GM18517 (cell line): ENCODE measurements around the gene SPRYD3.
"Not testable (repeated sequence)": the region's sequence is repeated elsewhere in the genome, so short reads cannot be mapped to it uniquely, and the experiment has no call there.

Source experiments
- ATAC-seq: cut with Tn5 transposase; IDR thresholded peaks from one replicate; pipeline ENCODE4 v1.9.1; 2021; ENCODE audit warnings: mild to moderate bottlenecking, moderate library complexity; ENCODE audit not compliant: unreplicated experiment

Gene SPRYD3

DNA sequence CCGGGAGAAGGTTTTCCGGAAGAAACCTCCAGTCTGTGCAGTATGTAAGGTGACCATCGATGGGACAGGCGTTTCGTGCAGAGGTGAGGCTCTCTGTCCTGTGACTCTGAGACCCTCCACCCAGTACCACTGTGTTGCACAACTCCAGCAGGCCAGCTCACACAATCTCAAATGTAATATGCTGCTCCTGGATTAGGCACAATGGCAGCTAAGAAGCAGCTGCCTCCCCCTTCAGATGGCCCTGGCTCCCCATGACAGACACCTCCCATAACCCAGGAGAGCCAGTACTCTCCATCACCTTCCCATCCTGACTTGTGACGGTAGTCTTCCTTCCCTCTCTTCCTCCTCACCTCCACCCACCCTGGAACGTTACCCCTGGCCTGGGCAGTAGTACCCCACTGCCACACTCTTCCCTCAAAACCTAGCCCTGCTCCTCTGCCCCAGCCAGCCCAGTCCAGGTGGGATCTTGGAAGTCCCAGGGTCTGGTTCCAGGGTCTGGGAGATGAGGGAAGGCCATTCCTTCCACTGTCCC is 27.2 kb downstream of the SPRYD3 start:
- ATAC-seq: no peak

DNA sequence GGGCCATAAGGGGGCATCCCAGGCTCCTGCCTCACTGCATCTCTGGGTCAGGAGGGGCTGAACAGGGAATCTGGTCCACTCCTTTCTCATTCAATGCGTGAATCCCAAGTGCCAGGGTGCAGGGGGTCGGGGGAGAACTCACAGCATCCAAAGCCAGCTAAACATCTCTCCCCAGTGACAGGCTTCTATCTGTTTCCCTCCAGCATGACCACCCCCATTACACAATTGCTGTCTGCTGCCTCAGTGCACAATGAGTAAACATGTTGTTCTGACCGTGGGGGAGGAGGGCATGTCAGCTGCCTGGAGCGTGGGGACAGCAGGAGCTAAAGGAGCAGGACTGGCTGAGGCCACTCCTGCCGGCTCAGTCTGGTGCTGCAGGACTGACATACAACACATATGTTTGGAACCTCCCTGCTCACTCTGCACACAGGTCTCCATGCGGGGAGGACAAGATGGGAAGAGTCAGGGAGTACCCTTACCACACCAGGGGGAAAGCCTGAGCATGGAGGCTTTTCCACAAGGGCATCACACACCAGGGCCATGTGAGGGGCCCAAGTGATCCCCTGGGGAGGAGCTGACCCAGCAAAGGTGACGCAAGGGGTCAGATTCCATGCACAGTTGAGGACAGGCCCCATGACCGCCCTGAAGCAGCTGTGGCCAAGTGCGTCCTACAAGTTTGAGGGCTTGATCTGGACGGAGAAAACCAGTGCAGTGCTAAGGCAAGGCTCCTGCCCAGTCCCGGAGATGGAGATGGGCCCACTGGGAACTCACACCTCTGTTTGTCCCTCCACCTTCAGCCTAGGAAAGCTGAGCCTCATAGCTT is 27.9 kb downstream of the SPRYD3 start:
- ATAC-seq: no peak

DNA sequence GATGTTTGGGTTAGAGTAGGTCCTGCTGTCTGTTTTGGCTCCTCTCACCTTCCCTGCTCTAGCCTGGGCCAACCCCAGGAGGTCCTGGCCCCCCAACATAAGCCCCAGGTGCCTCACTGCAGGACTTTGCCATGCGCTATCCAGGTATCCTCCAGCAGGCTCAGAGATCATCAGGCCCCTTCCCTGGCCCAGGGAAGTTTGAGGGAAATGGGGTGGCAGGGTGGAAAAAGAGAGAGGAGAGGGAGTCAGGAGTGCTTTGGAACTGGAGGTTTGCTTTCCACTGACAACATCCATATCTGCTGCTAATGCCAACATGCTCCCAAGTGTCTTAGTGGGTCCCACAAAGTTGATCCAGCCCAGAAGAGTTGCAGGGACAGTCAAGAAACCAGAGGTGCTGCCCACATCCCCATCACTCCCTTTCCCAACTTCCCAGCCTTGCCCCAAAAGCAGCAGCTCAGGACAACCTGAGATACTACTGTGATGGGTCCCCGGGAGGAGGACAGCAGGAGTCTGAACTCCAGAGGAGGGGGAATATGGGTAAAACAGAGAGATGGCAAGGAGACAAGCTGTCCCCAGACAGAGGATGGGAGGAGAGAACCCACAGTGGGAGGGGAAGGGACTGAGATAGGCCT is 28.6 kb downstream of the SPRYD3 start:
- no peak for ATAC-seq

DNA sequence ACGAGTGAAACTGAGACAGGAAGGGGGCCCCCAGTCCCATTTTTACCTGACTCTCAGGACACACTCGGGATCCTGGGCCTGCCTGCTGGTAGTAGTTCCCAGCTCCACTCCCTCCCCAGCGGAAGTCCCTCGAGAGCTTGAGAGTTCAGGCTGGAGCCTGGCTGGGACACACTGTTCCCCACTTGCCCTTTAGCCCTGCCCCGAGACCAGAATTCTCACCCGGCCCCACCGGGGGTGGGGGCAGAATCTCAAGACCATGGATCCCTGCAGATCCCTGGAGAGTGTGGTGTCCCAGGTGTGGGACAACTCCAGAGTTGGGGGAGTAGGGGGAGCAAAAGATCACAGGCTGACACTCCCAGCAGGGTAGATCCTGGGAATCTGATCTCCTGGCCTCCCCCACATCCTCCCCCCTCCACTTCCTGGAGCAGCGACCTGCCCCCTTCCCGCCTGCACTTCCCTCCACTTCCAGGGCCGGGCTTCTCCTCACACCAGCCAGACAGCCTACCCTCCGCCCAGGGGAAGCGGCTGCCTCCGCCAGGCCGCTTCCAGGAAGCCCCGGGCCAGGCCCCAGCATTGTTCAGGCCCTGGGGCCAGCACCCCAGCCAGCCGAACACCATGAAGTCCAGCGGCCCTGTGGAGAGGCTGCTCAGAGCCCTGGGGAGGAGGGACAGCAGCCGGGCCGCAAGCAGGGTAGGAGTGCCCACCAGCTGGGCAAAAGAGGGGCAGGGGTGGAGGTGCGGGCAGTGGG is 29.4 kb downstream of the SPRYD3 start, which contains the start of gene TNS2:
TNS2 (plus strand) TSS at position 495 of the 748 bp plus-strand sequence; CDS start at position 616, 121 bp downstream.
- ATAC-seq: no peak

DNA sequence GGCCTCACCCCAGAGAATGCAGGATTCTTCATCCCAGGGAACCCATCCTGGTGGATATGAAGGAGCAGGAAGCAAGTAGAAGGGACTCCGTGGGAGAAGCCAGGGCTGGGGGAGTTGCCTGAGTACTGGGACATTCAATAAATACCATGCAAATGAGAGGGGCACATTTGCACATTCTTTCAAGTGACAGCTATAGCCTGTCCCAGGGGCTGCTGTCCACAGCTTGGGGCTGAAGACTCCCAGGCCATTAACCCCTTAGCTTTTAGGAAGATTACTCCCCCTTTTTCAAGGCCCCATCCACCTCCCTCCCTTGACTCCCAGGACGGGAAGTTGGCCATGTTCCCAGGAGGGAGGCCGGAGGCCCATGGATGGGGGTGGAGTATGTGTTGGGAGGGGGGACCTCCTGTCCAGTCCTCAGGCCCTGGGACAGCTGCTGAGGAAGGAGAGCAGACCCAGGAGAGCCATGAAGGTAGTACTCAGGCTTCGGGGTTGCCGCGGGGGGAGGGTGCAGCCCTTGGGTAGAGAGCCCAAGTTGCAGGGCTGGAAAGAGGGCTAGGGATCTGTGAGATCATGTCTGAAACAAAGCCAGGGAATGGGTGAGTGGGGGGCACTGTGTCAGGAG is 30.3 kb downstream of the SPRYD3 start:
- no peak for ATAC-seq

DNA sequence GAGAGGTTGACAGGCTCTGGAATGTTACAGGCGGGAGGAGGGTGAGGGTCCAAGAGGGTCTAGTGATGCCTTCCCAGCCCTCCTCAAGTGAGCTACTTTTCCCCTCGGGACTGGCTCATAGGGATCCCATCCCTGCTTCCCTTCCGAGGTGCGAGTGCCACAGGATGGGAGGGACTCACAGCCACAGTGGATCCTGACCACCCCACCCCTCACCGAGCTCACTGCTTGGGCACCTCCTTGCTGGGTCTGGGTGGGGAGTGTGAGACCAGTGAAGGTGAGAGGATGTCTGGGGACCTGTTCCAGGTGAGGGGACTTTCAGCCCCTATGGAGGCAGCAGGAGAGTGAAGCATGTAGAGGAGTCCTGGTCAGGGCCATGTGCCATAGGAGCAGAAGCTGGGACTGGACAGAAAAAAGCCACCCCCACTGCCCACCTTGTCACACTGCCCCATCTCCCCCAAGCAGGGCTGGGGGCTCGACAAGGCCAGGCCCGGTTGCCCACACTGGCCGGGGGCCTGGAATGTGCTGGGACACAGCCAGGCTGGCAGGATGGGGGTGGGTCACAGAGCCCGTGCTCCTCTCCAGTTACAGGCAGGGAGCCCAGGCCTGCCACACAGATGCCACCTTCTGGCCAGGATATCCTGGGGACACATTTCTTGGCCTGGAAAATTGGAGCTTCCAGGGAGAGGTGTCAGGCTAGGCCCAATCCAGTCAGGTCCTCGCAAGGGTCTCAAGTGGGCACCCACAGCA is 31.0 kb downstream of the SPRYD3 start:
- ATAC-seq: no peak

DNA sequence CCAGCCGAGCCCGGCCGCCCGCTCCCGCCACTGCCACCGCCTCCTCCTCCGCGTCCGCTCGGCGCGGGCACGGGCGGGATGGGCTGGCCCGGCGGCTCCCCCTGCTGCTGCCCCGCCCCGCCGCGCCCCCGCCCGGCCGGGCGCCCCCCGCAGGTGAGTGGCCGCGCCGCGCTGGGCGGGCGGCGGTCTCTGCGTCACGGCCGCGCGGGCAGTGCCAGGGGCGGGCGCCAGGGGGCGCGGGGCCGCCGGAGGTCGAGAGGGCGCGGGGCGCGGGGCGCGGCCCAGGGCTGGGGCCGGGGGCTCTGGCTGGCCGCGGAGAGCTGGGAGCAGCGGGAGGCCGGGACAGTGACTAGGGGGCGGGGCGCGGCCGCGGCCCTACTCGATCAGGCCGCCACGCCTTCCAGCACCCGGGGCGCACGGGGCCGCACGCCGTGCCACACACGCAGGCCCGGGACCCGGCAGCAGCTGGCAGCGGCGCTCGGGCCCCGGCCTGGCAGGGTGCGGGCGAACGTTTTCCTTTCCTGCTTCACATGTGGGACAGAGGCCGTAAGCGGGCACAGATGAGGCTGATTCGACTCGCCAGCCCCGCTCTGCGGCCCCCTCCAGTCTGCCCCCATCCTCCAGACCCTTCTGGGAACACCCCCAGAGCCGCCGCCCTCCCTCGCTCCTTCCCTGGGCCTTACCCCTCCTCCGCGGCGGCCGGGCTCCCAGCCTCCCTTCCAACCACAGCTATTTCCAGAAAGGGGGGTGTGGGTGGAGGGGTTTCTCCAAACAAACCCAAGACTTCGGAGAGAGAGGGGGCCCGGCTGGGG is 31.8 kb downstream of the SPRYD3 start:
- peak; percentile 61 for ATAC-seq

DNA sequence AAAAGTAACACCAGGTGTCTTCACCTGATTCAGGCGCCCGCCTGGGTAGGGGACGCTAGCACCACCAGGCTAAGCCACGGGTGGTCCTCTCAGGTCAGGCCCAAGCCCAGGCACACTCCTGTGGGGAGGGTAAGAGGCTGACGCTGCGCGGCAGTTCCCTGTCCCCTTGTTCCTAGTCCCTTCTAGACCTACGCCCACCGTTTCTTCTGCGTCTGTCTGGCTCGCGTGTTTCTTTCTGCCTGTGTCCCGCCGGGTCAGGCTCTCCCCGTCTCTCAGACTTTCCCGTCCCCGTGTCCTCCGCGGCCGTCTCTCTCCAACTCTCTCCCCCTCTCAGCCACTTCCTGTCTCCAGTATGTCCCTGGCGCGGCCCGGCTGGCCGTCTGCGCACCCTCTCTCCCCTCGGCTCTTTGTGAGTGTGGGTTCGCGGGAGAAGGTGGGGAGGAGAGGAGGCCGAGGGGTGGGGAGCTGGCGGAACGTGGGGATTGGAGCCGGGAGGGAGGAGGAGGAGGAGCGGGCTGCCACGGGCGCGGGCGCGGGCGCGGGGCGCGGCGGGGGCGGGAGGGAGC is 32.5 kb downstream of the SPRYD3 start:
- ATAC-seq: no peak

DNA sequence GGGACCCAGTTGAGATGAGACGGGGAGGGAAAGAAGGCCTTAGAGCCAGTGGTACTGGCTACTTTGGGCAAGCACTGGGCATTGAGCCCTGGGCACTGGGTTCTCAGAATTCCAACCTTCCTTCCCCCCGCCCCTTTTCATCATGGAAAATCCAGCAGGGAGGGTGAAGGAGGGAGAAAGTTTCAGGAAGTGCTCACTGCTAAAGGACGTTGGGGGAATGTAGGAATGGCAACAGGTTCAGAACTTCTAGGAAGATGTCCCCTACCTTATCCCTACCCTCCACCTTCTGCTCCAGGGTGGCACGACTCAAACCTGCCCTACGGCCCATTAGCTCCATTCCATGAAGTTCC is 33.5 kb downstream of the SPRYD3 start:
- no peak for ATAC-seq

DNA sequence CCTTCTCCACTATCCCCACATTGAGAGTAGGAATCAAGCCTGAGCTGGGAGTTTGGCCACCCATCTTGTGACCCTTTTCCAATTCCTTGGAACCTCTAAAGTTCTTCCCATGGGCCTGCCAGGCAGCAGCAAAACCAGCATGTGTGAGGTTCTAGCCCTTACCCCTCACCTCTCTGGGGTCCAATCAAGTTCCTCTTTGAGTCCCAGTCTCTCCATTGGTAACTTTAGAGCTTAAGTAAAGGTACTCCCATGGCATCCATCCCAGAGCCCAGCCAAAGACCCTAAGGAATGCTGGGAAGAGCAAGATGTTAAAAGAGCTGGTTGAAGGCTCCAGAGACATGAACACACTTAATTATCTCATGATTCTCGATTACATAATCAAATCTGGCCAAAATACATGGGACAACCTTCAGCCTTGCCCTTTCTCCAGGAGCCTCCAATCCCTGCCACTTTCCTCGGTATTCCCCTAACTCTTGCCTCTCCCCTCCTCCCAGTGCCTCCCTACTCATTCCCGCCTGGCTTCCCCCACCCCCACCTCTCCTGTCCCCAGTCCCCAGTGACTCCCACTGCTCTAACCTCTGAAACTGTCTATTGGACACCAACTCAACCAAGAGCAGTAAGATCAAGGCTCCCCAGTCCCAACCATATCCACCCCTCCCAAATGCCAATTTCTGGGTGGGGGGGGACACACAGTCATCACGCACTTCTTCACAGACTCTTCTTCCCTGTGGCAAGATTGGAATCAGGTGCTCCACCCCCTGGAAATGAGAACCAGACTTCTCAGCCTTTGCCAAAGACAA is 34.1 kb downstream of the SPRYD3 start:
- no peak for ATAC-seq

DNA sequence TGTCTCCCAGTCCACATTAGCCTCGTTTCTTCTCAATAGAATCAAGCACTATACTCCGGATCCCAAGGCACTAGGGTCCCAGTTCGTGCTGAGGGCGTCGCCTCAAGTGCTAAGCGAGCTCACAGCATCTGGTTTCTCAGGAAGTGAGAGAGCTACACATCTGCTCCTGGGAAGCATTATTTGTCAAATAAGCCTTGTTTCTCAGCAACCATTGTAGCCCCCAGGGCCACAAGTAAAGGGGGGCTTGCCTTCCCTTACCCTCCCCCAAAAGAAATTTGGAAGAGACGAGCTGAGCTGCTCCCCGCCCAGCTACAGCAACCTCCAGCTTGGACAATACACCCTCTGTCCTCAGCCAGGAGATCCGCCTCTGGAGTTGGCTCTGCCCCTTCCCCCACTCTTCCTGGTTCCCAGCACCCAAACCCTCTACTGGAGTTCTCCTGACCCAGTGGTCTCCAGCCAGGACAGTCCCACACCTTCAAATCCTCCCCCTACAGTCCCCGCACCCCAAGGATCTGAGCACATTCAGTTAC is 35.1 kb downstream of the SPRYD3 start:
- no peak for ATAC-seq

DNA sequence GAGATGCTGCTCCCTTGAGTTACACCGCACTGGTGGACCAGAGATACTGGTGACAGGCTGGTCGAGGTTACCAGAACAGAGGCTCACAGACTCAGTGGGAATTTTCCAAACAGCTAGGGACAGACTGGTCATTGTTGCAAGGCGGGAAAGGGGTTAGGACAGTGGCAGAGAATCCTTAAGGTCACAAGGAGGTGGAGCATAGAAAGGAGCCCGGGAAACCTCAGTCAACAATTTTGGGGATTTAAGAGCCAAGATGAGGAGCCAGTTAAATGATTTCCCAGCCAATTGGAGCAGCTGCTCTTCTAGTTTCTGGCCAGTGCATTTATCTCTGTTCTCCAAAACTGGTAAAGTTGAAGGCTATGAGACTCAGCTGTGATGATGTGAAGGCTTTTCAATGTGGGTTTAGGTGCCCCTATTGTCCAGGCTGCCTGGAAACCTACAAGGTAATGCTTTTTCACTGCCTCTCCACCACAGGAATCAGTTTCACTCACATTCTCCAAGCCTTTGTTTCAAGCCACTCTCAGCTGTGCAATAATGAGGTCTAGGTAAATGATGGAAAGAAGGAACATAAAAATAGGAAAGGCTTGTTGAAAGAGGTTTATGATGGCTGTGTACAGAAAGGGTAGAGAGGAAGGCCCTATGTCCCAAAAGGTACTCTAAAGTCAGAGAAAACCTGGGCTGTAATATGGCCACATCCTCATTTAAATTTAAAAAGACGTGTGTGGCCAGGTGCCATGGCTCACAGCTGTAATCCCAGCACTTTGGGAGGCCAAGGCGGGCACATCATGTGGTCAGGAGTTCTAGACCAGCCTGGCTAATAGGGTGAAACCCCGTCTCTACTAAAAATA is 36.4 kb downstream of the SPRYD3 start:
- ATAC-seq: no peak

DNA sequence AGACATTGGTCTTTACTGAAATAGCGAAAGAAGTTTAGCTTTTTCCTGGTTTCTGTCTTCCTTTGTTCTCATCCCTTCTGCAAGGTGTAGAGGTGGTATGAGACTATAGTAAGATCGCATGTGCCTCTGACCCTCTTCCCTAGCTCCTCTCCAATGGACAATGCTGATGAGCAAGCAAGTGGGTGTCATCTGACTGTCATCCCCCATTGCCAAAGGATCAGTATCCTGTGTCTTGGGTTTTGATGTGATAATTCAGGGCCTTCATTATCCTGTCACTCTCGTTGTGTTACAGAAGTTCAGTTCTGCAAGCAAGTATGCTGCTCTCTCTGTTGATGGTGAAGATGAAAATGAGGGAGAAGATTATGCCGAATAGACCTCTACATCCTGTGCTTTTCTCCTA is 39.3 kb downstream of the SPRYD3 start:
- no peak for ATAC-seq

DNA sequence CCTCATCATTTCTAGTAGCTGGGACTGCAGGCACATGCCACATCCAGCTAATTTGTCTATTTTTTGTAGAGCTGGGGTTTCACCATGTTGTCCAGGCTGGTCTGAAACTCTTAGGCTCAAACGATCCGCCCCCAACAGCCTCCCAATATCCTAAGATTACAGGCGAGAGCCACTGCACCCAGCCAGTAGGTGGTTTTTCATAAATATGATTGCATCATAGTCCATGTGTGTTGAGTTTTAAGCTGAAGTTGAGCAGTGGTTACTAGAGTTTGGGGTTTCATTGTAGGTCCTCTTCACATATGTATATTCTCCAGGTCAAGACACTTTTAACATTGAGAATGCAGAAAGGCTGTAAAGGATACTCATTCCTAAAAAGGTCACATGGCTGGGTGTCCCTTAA is 42.4 kb downstream of the SPRYD3 start:
- ATAC-seq: no peak

DNA sequence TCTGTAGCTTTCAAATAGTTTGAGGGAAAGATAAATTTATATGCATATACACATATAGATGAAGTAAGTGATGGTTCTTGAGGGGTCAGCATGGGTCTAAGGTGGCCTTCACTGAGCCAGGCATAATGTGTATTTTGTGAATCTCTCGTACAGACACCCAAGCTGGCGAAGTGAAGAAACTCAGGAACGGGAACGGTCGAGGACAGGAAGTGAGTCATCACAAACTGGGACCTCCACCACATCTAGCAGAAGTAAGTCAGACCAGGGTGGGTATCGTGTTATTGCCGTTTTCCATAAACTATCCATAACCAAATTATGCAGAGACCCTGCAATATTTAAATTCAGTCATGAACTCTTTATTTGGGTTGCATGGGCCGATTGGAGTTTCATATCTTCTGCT is 44.7 kb downstream of the SPRYD3 start:
- ATAC-seq: no peak

DNA sequence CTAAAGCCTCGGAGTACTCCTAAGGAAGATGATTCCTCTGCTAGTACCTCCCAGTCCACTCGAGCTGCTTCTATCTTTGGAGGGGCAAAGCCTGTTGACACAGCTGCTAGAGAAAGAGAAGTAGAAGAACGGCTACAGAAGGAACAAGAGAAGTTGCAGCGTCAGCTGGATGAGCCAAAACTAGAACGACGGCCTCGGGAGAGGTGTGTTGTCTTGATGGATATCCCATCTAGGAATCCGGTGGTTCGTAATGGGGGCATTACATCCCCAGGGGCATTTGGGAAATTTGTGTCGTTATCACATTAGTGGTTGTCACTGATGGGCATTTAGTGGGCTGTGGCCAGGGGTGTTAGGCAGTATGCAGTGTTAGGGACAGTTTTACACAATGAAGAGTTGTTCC is 45.4 kb downstream of the SPRYD3 start:
- ATAC-seq: not testable (repeated sequence)

DNA sequence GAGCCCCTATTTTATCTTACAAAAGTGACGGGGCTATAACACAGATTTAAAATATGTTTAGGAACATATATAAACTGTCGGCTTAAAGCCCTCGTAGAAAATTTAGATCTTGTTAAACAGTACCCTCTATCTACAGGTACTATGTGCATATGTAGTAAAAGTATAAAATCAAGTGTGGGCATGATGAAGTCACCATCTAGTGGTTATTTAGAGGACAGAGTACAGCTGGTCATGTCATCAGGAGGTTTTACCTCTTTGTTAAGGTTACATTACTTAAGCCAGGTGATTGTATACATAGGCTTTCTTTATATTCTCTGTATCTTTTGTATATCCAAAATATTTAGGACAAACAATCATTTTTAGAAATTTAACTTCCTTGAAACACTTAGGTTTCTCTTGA is 47.6 kb downstream of the SPRYD3 start:
- no peak for ATAC-seq
